ENCODE data around the gene CHMP4A. TPM values are rescaled to one million over a fixed set of nuclear protein-coding genes. Genes with fewer than 3 reads are reported as not detected.

The CHMP4A gene
- total and polyA plus RNA-seq, 2 of the 13 experiments (the other 11 are each of a cell fraction or from before 2014, with no cell fraction given), result 83.6 to 113 TPM

- no peak for TF ChIP-seq ZNF234 (CRISPR knock-in tag; conservative IDR thresholded peaks at IDR 0.05)
- no peak for TF ChIP-seq GABPA (IDR thresholded peaks at IDR 0.05; ENCODE audit: low read depth, low read length)
- peak; percentile 84 for TF ChIP-seq GABPA (CRISPR knock-in tag; IDR thresholded peaks at IDR 0.05; ENCODE audit: low read depth)
- peak; percentile 23; the same call in 1 of the 2 replicates for TF ChIP-seq ZNF362 (CRISPR knock-in tag; IDR thresholded peaks at IDR 0.05; ENCODE audit: borderline replicate concordance)
- peak in 1 of 2 experiments; percentile 100; a peak in 2 of 4 replicates for TF ChIP-seq KLF16 (CRISPR knock-in tag; IDR thresholded peaks at IDR 0.05)
- peak; percentile 77; the same call in 1 of the 2 replicates for TF ChIP-seq ZMYM2 (CRISPR knock-in tag; IDR thresholded peaks at IDR 0.05)
- TF ChIP-seq SMAD1 (CRISPR knock-in tag; IDR thresholded peaks at IDR 0.05; ENCODE audit: borderline replicate concordance, low read depth), result peak; percentile 99; the same call in 1 of the 2 replicates
- peak; percentile 97 for TF ChIP-seq ZSCAN25 (CRISPR knock-in tag; IDR thresholded peaks at IDR 0.05)
- TF ChIP-seq BCL3 (CRISPR knock-in tag; IDR thresholded peaks at IDR 0.05), result peak; percentile 98
- TF ChIP-seq RXRA (CRISPR knock-in tag; IDR thresholded peaks at IDR 0.05), result peak; percentile 98
- peak; percentile 93 for TF ChIP-seq ZNF766 (CRISPR knock-in tag; IDR thresholded peaks at IDR 0.05; ENCODE audit: borderline replicate concordance)
- no peak for TF ChIP-seq GRHL1 (CRISPR knock-in tag; conservative IDR thresholded peaks at IDR 0.05)
- TF ChIP-seq SOX5 (CRISPR knock-in tag; IDR thresholded peaks at IDR 0.05; ENCODE audit: borderline replicate concordance), result peak; percentile 94
- no peak for TF ChIP-seq ZNF75D (CRISPR knock-in tag; IDR thresholded peaks at IDR 0.05; ENCODE audit: borderline replicate concordance)
- TF ChIP-seq ETV6 (CRISPR knock-in tag; conservative IDR thresholded peaks at IDR 0.05), result peak; percentile 98
- TF ChIP-seq ZNF20 (CRISPR knock-in tag; IDR thresholded peaks at IDR 0.05), result no peak
- TF ChIP-seq ZNF746 (CRISPR knock-in tag; IDR thresholded peaks at IDR 0.05), result peak; percentile 84
- TF ChIP-seq ARID4A (CRISPR knock-in tag; IDR thresholded peaks at IDR 0.05; ENCODE audit: borderline replicate concordance), result peak; percentile 98
- TF ChIP-seq ZSCAN22 (CRISPR knock-in tag; IDR thresholded peaks at IDR 0.05), result peak; percentile 91
- TF ChIP-seq NFIC (IDR thresholded peaks at IDR 0.05; ENCODE audit: low read length), result peak; percentile 94; the same call in 1 of the 2 replicates
Observed at GRCh38 chr14:24160850-24161804, 52.2 kb downstream of the CHMP4A start, which contains the start of gene IRF9 (continued).

Measured in HepG2 (cell line).